HepG2 (cell line): ENCODE data around the gene ADIPOR2. TPM values are rescaled to one million over a fixed set of nuclear protein-coding genes. Genes with fewer than 3 reads are reported as not detected.

Source experiments
- ATAC-seq: fragments of 200-7000 bp; cut with Tn5 transposase; 3 replicates; pipeline ENCODE4 v1.9.1; 2020; ENCODE audit warnings: mild to moderate bottlenecking, moderate library complexity
- BruUV-seq: library from RNA; stranded (reverse); fragments of 400-500 nt; replicated peaks from 2 replicates; lab custom pipeline; 2021; lab: Mats Ljungman, UMichigan
- CTCF ChIA-PET: fragments of 300-600 bp; formaldehyde crosslinking; extraction: SDS; loops from one replicate; lab custom pipeline; 2021; ENCODE audit warnings: low total read pairs, inconsistent platforms, low intra/inter-chr PET ratio; lab: Yijun Ruan, JAX
- POLR2A ChIA-PET: fragments of 350-600 bp; sonication (Branson Sonifier 250); formaldehyde crosslinking; loops from one replicate; lab custom pipeline; 2020; ENCODE audit warnings: antibody characterized with exemption, inconsistent platforms; lab: Yijun Ruan, JAX
- DNase-seq: peaks from one replicate; pipeline ENCODE4 v3.0.0-alpha.2; 2015; ENCODE audit warnings: low spot score
- FAIRE-seq: peaks from 3 replicates; lab custom pipeline; 2011; peaks lifted over from hg19 to GRCh38; lab: Jason Lieb, UNC
- H2AFZ ChIP-seq: one replicate; pipeline ENCODE4 v1.6.1; 2011; ENCODE audit warnings: low read length, inconsistent platforms
- H3K27ac ChIP-seq: fragments of 300-600 bp; 3 replicates; pipeline ENCODE4 v1.8.0; 2011; ENCODE audit warnings: mixed run types, mild to moderate bottlenecking, mixed read lengths, low read length, inconsistent platforms; ENCODE audit not compliant: insufficient read depth; ENCODE audit errors: extremely low read length
- H3K27me3 ChIP-seq, 2 experiments: fragments of 200-600 bp in 1 of 2; 2 replicates in 1 of 2; 3 replicates in 1 of 2; pipeline versions ENCODE4 v1.6.0 to v1.8.0; 2011; ENCODE audit warnings: low read length in 2 of 2, mild to moderate bottlenecking in 2 of 2, moderate library complexity in 2 of 2, inconsistent platforms in 1 of 2; ENCODE audit not compliant: insufficient read depth in 2 of 2, control insufficient read depth in 1 of 2
- H3K36me3 ChIP-seq, 2 experiments: fragments of 200-600 bp in 1 of 2; replicated peaks in 1 of 2; 2 replicates in 1 of 2; 3 replicates in 1 of 2; pipeline versions ENCODE4 v1.5.1 to v1.8.0; 2011; ENCODE audit warnings: low read length in 2 of 2, inconsistent platforms in 1 of 2; ENCODE audit not compliant: insufficient read depth in 2 of 2, control insufficient read depth in 1 of 2
- H3K4me1 ChIP-seq: 2 replicates; pipeline ENCODE4 v1.5.1; 2012; ENCODE audit warnings: low read length, inconsistent platforms; ENCODE audit not compliant: insufficient read depth
- H3K4me2 ChIP-seq: 2 replicates; pipeline ENCODE4 v1.6.0; 2011; ENCODE audit warnings: low read depth, low read length, inconsistent platforms
- H3K4me3 ChIP-seq, 3 experiments: fragments of 200-600 bp in 1 of 3; sonication (generic), shearing (Covaris generic) in 1 of 3; replicated peaks in 1 of 3; 2 replicates each; pipeline ENCODE4 v1.5.1; 2011 to 2016; ENCODE audit warnings: low read length in 3 of 3, inconsistent platforms in 2 of 3, low read depth in 2 of 3, mild to moderate bottlenecking in 2 of 3, control low read depth in 1 of 3, mixed read lengths in 1 of 3; ENCODE audit not compliant: insufficient read depth in 1 of 3
- H3K79me2 ChIP-seq: one replicate; pipeline ENCODE4 v1.6.1; 2011; ENCODE audit warnings: low read length, inconsistent platforms; ENCODE audit not compliant: insufficient read depth
- H3K9ac ChIP-seq: 2 replicates; pipeline ENCODE4 v1.6.0; 2011; ENCODE audit warnings: mild to moderate bottlenecking, low read depth, low read length, inconsistent platforms; ENCODE audit not compliant: insufficient read depth
- H3K9me3 ChIP-seq: 2 replicates; pipeline ENCODE4 v1.5.1; 2012; ENCODE audit warnings: mild to moderate bottlenecking, low read length
- H4K20me1 ChIP-seq: 2 replicates; pipeline ENCODE4 v1.6.0; 2011; ENCODE audit warnings: inconsistent platforms, mild to moderate bottlenecking, low read length, moderate library complexity; ENCODE audit not compliant: insufficient read depth
- ELF4 ChIP-seq: sonication (generic); formaldehyde crosslinking; IDR thresholded peaks from 2 replicates; pipeline ENCODE4 v1.5.0; 2020; ENCODE audit warnings: missing genetic modification reagents, mild to moderate bottlenecking, moderate library complexity, borderline replicate concordance
- KMT2A ChIP-seq: sonication (generic); formaldehyde crosslinking; IDR thresholded peaks from 2 replicates; pipeline ENCODE4 v1.4.0; 2020; ENCODE audit warnings: missing genetic modification reagents
- SMC3 ChIP-seq: IDR thresholded peaks from 2 replicates; pipeline ENCODE4 v1.6.1; 2011; ENCODE audit warnings: low read length, improper control_type of control experiment
- SP140L ChIP-seq: sonication (generic); formaldehyde crosslinking; IDR thresholded peaks from 2 replicates; pipeline ENCODE4 v1.4.0; 2020; ENCODE audit warnings: missing genetic modification reagents, borderline replicate concordance
- ZNF326 ChIP-seq: sonication (generic); formaldehyde crosslinking; IDR thresholded peaks from 2 replicates; pipeline ENCODE4 v1.4.0; 2020; ENCODE audit warnings: missing genetic modification reagents, borderline replicate concordance
- ZNF367 ChIP-seq: sonication (generic); formaldehyde crosslinking; IDR thresholded peaks from 2 replicates; pipeline ENCODE4 v1.4.0; 2020; ENCODE audit warnings: missing genetic modification reagents, borderline replicate concordance
- ZNF589 ChIP-seq: sonication (generic); formaldehyde crosslinking; conservative IDR thresholded peaks from 2 replicates; pipeline ENCODE4 v1.8.0; 2022; ENCODE audit warnings: mild to moderate bottlenecking, moderate library complexity, missing genetic modification reagents
- WGBS: methylation state at CpG from one replicate; pipeline ENCODE4 v1.1.6; 2017; ENCODE audit warnings: low lambda C conversion rate; 5-methylcytosine and 5-hydroxymethylcytosine counted together
- in situ Hi-C: cut with HindIII; loops from 2 replicates; pipeline ENCODE4 v1.10.0; 2017; ENCODE audit warnings: low pct_unique_long_range_greater_than_20kb; ENCODE audit not compliant: extremely low pct_ligation_motif_present
- intact Hi-C: fragments of 100-400 bp; cut with micrococcal nuclease; formaldehyde crosslinking; loops from one replicate; pipeline ENCODE4 v1.10.0; 2022; ENCODE audit not compliant: unreplicated experiment
- polyA plus RNA-seq, 8 experiments: library from polyadenylated mRNA; depleted of rRNA in 3 of 8; stranded (reverse) in 7 of 8; unstranded in 1 of 8; fragments of >200 nt; fragmentation: Illumina TruSeq in 4 of 8; extraction: Trizol in 4 of 8; gene quantifications; 2 replicates each; pipeline versions ENCODE4 v1.2.1 to v1.2.3, GENCODE V29; 2011 to 2016; ENCODE audit warnings: low read depth in 4 of 8, missing spikeins in 1 of 8, mixed read lengths in 1 of 8; ENCODE audit not compliant: insufficient read depth in 1 of 8
- total RNA-seq, 5 experiments: library from RNA; depleted of rRNA; stranded (reverse); fragments of >200 nt; fragmentation: Illumina TruSeq; extraction: Trizol; gene quantifications; 2 replicates each; pipeline ENCODE4 v1.2.3, GENCODE V29; 2016; ENCODE audit warnings: low read depth in 1 of 5
- TF ChIP-seq, protein P1 (sequence below): IDR thresholded peaks from 2 replicates; pipeline ENCODE4 v1.6.1; 2016; ENCODE audit warnings: mild to moderate bottlenecking
- TF ChIP-seq, protein P2 (sequence below): sonication (generic); formaldehyde crosslinking; IDR thresholded peaks from 2 replicates; pipeline ENCODE4 v1.4.0; 2020; ENCODE audit warnings: missing genetic modification reagents, borderline replicate concordance
- TF ChIP-seq, protein P3 (sequence below): sonication (generic); formaldehyde crosslinking; IDR thresholded peaks from 2 replicates; pipeline ENCODE4 v1.4.0; 2020; ENCODE audit warnings: missing genetic modification reagents
- TF ChIP-seq, protein P4 (sequence below): sonication (generic); formaldehyde crosslinking; conservative IDR thresholded peaks from 2 replicates; pipeline ENCODE4 v1.4.0; 2020; ENCODE audit warnings: missing genetic modification reagents
- TF ChIP-seq, protein P5 (sequence below): sonication (generic); formaldehyde crosslinking; IDR thresholded peaks from 2 replicates; pipeline ENCODE4 v1.4.0; 2020; ENCODE audit warnings: missing genetic modification reagents, mild to moderate bottlenecking, borderline replicate concordance
- TF ChIP-seq, protein P6 (sequence below): sonication (generic); formaldehyde crosslinking; conservative IDR thresholded peaks from 2 replicates; pipeline ENCODE4 v1.8.0; 2022; ENCODE audit warnings: missing genetic modification reagents

Gene ADIPOR2
- total and polyA plus RNA-seq, 2 of the 13 experiments (the other 11 are each of a cell fraction or from before 2014, with no cell fraction given): 35.2 to 52.2 TPM

DNA sequence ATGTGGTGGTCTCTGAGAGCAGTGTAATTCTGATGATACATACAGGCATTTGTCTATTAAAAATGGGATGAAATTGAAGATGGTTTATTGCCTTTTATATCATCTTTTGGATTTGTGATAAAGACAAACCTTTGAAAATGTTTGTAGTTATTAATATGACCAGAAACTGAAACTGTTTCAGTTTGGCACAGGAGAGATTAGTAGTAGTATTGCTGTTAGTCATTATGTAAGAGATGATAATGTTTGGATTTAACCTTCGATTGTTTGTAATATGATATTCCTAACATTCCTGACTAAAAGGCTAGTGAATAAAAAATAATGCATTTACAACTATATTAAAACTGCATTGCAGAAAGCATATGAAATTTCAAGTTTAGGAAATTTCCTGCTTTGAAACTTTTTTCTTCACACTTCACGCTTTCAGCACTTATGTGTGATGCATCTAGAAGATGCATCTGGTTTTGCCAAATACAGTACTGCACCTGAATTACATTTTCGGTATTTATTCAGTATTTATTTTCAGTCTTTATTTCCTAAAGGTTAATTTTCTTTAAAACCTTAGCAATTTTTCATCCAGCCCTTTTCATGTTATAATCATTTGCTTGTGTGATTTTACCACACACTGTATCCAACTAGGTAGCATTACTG is 25.5 kb downstream of the ADIPOR2 start:
- FAIRE-seq (no peak), ATAC-seq (no peak), DNase-seq (no peak)
- POLR2A ChIA-PET: no interaction called here
- H3K79me2 ChIP-seq: peaks cover 98% of the 10 kb centered on the region
- H3K36me3 ChIP-seq: peaks cover 0 to 4% of the 10 kb centered on the region in 2 experiments; a peak in 2 of 5 replicates
- no peak overlapping the region for H3K4me3 ChIP-seq
- no peaks in the 10 kb centered on the region for H3K27me3 ChIP-seq
- in situ Hi-C loops (no loop called here), intact Hi-C loops (no loop called here)
- H3K27ac ChIP-seq: no peak overlapping the region
- H2AFZ ChIP-seq: no peak overlapping the region
- CTCF ChIA-PET: no interaction called here
- no TSS peak for BruUV-seq
- H4K20me1 ChIP-seq: peaks cover 46% of the 10 kb centered on the region
- peaks cover 84% of the 10 kb centered on the region for H3K4me1 ChIP-seq
- no peaks in the 10 kb centered on the region for H3K9me3 ChIP-seq
- no peak overlapping the region for H3K9ac ChIP-seq
- H3K4me2 ChIP-seq: no peak overlapping the region
- WGBS: 89% methylated on average over 3 of the region's 3 CpGs
- TF ChIP-seq ZNF326: no peak
- TF ChIP-seq SP140L (CRISPR knock-in tag): no peak
- TF ChIP-seq, protein P1, sequence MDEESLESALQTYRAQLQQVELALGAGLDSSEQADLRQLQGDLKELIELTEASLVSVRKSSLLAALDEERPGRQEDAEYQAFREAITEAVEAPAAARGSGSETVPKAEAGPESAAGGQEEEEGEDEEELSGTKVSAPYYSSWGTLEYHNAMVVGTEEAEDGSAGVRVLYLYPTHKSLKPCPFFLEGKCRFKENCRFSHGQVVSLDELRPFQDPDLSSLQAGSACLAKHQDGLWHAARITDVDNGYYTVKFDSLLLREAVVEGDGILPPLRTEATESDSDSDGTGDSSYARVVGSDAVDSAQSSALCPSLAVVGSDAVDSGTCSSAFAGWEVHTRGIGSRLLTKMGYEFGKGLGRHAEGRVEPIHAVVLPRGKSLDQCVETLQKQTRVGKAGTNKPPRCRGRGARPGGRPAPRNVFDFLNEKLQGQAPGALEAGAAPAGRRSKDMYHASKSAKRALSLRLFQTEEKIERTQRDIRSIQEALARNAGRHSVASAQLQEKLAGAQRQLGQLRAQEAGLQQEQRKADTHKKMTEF (CRISPR knock-in tag): no peak
- no peak for TF ChIP-seq SMC3
- no peak for TF ChIP-seq KMT2A (CRISPR knock-in tag)
- no peak for TF ChIP-seq ZNF589 (CRISPR knock-in tag)
- TF ChIP-seq, protein P2, sequence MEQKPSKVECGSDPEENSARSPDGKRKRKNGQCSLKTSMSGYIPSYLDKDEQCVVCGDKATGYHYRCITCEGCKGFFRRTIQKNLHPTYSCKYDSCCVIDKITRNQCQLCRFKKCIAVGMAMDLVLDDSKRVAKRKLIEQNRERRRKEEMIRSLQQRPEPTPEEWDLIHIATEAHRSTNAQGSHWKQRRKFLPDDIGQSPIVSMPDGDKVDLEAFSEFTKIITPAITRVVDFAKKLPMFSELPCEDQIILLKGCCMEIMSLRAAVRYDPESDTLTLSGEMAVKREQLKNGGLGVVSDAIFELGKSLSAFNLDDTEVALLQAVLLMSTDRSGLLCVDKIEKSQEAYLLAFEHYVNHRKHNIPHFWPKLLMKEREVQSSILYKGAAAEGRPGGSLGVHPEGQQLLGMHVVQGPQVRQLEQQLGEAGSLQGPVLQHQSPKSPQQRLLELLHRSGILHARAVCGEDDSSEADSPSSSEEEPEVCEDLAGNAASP (CRISPR knock-in tag): no peak
- TF ChIP-seq, protein P3, sequence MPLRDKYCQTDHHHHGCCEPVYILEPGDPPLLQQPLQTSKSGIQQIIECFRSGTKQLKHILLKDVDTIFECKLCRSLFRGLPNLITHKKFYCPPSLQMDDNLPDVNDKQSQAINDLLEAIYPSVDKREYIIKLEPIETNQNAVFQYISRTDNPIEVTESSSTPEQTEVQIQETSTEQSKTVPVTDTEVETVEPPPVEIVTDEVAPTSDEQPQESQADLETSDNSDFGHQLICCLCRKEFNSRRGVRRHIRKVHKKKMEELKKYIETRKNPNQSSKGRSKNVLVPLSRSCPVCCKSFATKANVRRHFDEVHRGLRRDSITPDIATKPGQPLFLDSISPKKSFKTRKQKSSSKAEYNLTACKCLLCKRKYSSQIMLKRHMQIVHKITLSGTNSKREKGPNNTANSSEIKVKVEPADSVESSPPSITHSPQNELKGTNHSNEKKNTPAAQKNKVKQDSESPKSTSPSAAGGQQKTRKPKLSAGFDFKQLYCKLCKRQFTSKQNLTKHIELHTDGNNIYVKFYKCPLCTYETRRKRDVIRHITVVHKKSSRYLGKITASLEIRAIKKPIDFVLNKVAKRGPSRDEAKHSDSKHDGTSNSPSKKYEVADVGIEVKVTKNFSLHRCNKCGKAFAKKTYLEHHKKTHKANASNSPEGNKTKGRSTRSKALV (CRISPR knock-in tag): no peak
- TF ChIP-seq ELF4: no peak
- TF ChIP-seq ZNF367 (CRISPR knock-in tag): no peak
- TF ChIP-seq, protein P4, sequence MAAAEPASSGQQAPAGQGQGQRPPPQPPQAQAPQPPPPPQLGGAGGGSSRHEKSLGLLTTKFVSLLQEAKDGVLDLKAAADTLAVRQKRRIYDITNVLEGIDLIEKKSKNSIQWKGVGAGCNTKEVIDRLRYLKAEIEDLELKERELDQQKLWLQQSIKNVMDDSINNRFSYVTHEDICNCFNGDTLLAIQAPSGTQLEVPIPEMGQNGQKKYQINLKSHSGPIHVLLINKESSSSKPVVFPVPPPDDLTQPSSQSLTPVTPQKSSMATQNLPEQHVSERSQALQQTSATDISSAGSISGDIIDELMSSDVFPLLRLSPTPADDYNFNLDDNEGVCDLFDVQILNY (CRISPR knock-in tag): no peak
- TF ChIP-seq, protein P5, sequence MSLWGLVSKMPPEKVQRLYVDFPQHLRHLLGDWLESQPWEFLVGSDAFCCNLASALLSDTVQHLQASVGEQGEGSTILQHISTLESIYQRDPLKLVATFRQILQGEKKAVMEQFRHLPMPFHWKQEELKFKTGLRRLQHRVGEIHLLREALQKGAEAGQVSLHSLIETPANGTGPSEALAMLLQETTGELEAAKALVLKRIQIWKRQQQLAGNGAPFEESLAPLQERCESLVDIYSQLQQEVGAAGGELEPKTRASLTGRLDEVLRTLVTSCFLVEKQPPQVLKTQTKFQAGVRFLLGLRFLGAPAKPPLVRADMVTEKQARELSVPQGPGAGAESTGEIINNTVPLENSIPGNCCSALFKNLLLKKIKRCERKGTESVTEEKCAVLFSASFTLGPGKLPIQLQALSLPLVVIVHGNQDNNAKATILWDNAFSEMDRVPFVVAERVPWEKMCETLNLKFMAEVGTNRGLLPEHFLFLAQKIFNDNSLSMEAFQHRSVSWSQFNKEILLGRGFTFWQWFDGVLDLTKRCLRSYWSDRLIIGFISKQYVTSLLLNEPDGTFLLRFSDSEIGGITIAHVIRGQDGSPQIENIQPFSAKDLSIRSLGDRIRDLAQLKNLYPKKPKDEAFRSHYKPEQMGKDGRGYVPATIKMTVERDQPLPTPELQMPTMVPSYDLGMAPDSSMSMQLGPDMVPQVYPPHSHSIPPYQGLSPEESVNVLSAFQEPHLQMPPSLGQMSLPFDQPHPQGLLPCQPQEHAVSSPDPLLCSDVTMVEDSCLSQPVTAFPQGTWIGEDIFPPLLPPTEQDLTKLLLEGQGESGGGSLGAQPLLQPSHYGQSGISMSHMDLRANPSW (CRISPR knock-in tag): no peak
- TF ChIP-seq, protein P6, sequence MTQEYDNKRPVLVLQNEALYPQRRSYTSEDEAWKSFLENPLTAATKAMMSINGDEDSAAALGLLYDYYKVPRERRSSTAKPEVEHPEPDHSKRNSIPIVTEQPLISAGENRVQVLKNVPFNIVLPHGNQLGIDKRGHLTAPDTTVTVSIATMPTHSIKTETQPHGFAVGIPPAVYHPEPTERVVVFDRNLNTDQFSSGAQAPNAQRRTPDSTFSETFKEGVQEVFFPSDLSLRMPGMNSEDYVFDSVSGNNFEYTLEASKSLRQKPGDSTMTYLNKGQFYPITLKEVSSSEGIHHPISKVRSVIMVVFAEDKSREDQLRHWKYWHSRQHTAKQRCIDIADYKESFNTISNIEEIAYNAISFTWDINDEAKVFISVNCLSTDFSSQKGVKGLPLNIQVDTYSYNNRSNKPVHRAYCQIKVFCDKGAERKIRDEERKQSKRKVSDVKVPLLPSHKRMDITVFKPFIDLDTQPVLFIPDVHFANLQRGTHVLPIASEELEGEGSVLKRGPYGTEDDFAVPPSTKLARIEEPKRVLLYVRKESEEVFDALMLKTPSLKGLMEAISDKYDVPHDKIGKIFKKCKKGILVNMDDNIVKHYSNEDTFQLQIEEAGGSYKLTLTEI (CRISPR knock-in tag): no peak
